ENCODE data around the gene KLRC2. TPM values are rescaled to one million over a fixed set of nuclear protein-coding genes. Genes with fewer than 3 reads are reported as not detected.
"Not testable (repeated sequence)": the region's sequence is repeated elsewhere in the genome, so short reads cannot be mapped to it uniquely, and the experiment has no call there.

The KLRC2 gene
- total and polyA plus RNA-seq, 8 donors, result 0.38 to 0.79 (median 0.61) TPM; not detected in 2

- H3K27me3 ChIP-seq; ATAC-seq; H3K27ac ChIP-seq; H3K4me1 ChIP-seq; intact Hi-C loops (cut with DNase I); H3K4me3 ChIP-seq; H3K36me3 ChIP-seq; H3K9me3 ChIP-seq; DNase-seq: not testable (repeated sequence)
Observed at GRCh38 chr12:10425938-10426337, 9.9 kb downstream of the KLRC2 start.

GRCh38 chr12:10424260-10424899 is 11.4 kb downstream of the KLRC2 start:
- DNase-seq; intact Hi-C loops (cut with DNase I); H3K4me1 ChIP-seq; H3K27ac ChIP-seq; ATAC-seq; H3K9me3 ChIP-seq; H3K27me3 ChIP-seq; H3K4me3 ChIP-seq; H3K36me3 ChIP-seq: not testable (repeated sequence)

- DNase-seq; H3K36me3 ChIP-seq; H3K4me3 ChIP-seq; H3K9me3 ChIP-seq; H3K4me1 ChIP-seq; ATAC-seq; intact Hi-C loops (cut with DNase I); H3K27me3 ChIP-seq; H3K27ac ChIP-seq: not testable (repeated sequence)
Observed at GRCh38 chr12:10422159-10422558, 13.7 kb downstream of the KLRC2 start.

GRCh38 chr12:10420334-10420733 is 15.5 kb downstream of the KLRC2 start, which contains the start of gene KLRC3:
KLRC3 (minus strand) TSS chr12:10420595; CDS start chr12:10420550, 45 bp downstream.
- intact Hi-C loops (cut with DNase I); H3K4me3 ChIP-seq; H3K36me3 ChIP-seq; ATAC-seq; H3K4me1 ChIP-seq; H3K9me3 ChIP-seq; H3K27me3 ChIP-seq; H3K27ac ChIP-seq; DNase-seq: not testable (repeated sequence)

GRCh38 chr12:10409392-10409791 is 26.4 kb downstream of the KLRC2 start, which contains the start of gene KLRC4:
KLRC4 (minus strand) TSS chr12:10409757; CDS start chr12:10409575, 182 bp downstream.
- intact Hi-C loops (cut with DNase I), result no loop called here
- Histone ChIP-seq H3K36me3 (no peaks in the 10 kb centered on the region), H3K9me3 (no peaks in the 10 kb centered on the region), H3K27me3 (no peaks in the 10 kb centered on the region), H3K4me1 (no peaks in the 10 kb centered on the region), H3K27ac (no peak within 1 kb of the TSS), H3K4me3 (no peak within 1 kb of the TSS)
- DNase-seq (no peak), ATAC-seq (no peak)
- no peak for TF ChIP-seq CTCF (IDR thresholded peaks at IDR 0.05)

- Histone ChIP-seq H3K27me3 (no peaks in the 10 kb centered on the region), H3K4me1 (no peaks in the 10 kb centered on the region), H3K36me3 (no peaks in the 10 kb centered on the region), H3K9me3 (no peaks in the 10 kb centered on the region), H3K27ac (no peak overlapping the region), H3K4me3 (no peak overlapping the region)
- DNase-seq (no peak), ATAC-seq (no peak)
- no peak for TF ChIP-seq CTCF (IDR thresholded peaks at IDR 0.05)
- intact Hi-C loops (cut with DNase I), result no loop called here
Observed at GRCh38 chr12:10408842-10409241, 27.0 kb downstream of the KLRC2 start.

GRCh38 chr12:10406725-10407124 is 29.1 kb downstream of the KLRC2 start:
- TF ChIP-seq CTCF (IDR thresholded peaks at IDR 0.05), result no peak
- Histone ChIP-seq H3K9me3 (no peaks in the 10 kb centered on the region), H3K27ac (no peak overlapping the region), H3K4me3 (no peak overlapping the region), H3K27me3 (no peaks in the 10 kb centered on the region), H3K4me1 (no peaks in the 10 kb centered on the region), H3K36me3 (no peaks in the 10 kb centered on the region)
- intact Hi-C loops (cut with DNase I), result no loop called here
- peak; percentile 41 for ATAC-seq
- peak in 1 of 4 donors; percentile 37 for DNase-seq
